Left hindlimb (tissue), 1 donor: ENCODE results near the gene MED10.

Source experiments
- DNase-seq: peaks from one replicate; pipeline ENCODE4 v3.0.0-alpha.2; 2018

The MED10 gene

DNA sequence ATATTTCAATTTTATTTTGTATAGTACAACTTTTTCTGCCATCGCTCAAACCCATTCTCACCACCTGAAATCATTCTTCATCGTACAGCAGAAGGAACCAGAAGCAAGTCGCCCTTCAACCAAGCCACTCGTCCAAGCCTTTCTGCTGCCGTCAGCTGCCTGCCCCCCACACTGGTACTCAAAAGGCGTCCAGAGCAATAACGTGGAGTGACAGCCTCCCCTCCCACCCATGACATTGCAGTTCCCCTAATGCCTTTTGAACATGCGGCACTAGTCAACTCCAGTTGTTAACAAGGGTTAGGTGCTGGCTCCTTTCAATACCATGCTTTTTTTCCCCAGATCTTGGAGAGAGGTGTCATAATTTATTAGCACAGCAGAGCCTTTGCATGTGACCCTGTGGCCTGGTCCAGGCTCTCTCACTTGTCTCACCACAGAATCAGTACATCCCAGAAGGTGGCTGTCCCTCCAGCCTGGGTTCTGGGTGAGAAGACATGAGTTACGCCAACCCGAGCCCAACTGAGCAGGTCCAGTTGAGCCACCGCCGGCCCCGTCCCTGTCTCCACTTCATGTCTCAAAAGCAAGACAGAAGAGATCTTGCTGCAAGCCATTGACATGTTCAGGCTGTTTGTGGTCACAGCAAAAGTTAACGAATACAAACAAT is 20.4 kb upstream of the MED10 start:
- DNase-seq = no peak

GRCh38 chr5:6397536-6398269 is 19.4 kb upstream of the MED10 start:
- DNase-seq = no peak

DNA sequence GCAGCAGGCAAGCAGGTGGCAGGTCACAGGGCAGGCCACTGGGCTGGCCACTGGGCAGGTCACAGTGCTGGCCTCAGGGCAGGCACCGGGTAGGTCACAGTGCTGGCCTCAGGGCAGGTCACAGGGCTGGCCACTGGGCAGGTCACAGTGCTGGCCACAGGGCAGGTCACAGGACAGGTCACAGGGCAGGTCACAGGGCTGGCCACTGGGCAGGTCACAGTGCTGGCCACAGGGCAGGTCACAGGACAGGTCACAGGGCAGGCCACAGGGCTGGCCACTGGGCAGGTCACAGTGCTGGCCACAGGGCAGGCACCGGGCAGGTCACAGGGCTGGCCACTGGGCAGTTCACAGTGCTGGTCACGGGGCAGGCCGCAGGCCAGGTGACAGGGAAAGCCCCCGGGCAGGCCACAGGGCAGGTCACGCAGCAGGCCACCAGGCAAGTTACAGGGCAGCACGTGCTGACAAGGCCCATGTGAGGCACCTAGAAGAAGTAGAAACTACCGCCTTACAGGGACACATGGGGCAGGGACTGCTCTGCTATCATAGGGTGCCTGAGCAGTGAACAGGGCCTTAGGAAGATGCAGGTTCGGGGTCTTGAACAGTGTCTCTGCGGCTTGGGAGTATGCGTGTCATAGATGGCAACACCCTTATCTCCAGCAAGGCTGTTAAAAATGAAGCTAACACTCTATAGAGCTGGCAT is 18.6 kb upstream of the MED10 start:
- no peak for DNase-seq

- no peak for DNase-seq
Measured at GRCh38 chr5:6396043-6396442, 17.7 kb upstream of the MED10 start.

- no peak for DNase-seq
Measured at GRCh38 chr5:6395621-6396020, 17.3 kb upstream of the MED10 start.

DNA sequence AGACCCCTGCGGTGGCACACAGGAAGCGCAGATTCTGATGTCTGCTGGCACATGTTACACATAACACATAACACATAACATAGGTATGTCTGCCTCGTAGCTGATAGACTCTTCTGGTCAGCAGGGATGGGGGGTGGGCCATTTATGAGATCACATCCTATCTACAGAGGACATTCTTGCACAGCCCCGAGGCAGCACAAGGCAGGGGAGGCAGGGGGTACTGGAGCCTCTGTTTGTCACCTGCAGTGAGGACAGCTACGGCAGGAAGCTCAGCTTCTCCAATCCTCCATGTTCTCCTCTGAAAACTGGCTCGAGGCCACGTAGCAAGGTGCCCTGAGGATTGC is 16.7 kb upstream of the MED10 start:
- no peak for DNase-seq

GRCh38 chr5:6394429-6395101 is 16.2 kb upstream of the MED10 start:
- DNase-seq = no peak

DNA sequence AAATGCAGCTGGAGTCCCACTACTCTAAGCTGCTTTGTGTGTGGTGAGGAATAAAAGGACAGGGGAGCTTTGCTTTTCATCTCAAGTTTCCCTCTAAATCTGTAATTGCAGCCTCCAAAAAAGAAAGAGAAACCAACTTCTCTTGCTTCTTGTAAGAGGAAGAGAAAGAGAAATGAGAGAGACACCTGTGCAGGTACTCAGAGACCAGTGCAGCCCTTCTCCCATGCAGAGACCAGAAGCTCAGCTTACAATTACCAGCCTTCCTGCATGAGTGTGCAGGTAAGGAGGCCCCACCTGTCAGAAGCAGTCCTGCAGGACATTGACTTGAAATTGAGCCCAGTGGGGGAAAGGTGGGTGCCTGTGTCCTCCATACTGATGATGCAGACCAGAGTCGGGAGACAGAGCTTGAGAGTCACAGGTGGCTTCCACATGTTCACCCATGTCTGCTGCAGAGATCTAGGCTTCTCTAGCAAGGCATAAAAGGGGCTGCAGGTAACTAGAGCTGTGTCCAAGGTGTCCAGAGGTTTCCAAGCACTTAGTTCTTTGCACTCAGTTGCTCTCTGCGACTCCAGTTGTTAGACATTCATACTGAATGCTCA is 15.3 kb upstream of the MED10 start:
- no peak for DNase-seq

DNA sequence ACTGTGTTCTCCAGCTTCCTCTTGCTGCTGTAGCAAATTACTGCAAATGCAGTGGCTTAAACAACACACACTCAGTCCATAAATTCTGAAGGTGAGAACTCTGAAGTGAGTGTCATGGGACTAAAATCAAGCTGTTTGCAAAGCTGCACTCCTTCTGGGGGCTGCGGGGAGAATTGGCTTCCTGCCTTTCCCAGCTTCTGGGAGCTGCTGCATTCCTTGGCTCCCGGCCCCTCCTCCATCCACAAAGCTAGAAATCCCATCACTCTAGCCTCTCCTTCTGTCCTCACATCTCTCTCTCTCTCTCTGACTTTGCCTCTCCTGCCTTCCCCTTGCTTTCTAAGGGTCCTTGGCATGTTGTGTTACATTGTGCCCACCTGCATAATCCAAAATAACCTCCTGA is 14.2 kb upstream of the MED10 start:
- DNase-seq = no peak

DNA sequence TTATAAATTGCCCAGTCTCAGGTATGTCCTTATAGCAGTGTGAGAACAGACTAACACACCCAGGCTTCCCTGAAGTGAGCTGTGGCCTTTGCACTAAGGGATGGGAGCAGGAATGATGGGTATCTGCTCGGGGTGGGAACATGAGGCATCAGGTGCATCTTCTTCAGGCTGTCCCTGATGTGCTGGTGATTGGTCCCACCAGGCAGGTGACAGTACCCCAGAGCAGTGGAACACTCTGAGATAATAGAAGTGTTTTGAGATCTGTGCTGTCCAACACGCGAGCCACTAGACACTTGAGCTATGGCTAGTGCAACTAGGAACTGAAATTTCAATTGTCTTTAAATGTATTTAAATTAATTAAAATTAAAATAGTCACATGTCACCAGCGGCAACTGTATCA is 12.8 kb upstream of the MED10 start:
- no peak for DNase-seq

- DNase-seq = no peak
Measured at GRCh38 chr5:6389946-6390530, 11.7 kb upstream of the MED10 start.

DNA sequence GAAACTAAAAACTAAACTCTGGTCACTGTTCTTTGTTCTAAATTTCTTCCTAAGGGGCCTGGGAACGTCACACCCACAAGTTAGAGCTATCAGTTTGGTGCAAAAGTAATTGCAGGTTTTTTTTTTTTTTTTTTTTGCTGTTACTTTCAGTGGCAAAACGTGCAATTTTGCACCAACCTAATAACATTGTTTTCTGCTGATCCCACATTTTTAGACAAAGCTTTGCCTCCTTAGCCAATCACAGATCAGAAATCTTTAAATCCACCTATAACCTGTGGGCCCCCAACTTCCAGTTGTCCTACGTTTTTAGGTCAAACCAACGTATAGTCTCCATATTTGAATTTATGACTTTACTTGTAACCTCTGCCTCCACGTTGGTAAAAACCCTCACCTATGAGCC is 11.1 kb upstream of the MED10 start:
- DNase-seq = no peak

DNA sequence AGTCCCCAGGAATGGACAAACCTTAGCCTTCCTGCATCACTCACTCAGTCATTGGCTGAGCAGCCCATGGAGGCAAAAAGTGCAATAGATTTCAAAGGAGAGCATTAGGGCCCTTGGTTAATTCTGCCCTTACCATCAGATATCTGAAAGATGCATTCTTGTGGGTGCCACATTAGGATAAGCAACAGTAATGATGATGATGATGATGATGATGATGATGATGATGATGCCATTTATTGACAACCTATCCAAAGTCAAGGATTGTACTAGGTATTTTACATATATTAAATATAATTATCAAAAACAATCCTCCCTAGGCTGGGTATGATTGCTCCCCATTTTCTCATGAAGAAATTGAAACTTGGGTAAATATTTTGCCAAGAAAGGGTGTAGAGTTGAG is 9.6 kb upstream of the MED10 start:
- no peak for DNase-seq

DNA sequence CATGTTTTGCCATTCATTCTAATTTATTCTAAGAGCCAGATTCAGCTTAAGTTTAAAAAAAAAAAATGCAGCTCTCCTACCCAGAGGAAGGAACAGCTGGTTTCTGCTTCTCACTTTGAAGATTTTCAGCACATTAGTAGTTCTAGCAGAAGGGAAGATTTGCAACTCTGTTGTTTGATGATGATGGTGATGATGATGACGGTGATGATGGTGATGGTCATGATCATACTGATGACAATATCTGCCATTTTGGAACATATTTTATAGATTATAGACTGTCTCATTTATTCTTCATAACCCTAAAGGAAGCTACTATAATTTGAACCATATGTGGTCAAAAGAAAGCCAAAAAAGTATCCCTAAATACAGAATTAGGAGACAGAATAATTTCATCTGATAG is 7.9 kb upstream of the MED10 start:
- DNase-seq = no peak

DNA sequence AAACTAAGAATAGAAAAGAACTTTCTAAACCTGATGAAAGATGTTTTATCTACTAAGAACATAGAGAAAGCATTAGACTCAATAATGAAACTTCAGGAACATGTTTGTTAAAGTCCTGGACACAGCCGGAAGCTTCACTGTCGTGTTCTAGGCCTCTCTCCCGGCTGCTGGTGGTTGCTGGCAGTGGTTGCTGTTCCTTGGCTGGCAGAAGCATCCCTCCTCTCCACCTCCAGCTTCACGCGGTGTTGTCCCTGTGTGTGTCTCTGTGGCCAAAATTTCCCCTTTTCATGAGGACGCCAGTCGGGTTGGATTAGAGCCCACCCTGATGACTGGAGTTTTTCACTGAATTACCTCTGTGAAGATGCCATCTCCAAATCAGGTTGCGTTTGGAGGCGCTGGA is 6.5 kb upstream of the MED10 start:
- DNase-seq = no peak

DNA sequence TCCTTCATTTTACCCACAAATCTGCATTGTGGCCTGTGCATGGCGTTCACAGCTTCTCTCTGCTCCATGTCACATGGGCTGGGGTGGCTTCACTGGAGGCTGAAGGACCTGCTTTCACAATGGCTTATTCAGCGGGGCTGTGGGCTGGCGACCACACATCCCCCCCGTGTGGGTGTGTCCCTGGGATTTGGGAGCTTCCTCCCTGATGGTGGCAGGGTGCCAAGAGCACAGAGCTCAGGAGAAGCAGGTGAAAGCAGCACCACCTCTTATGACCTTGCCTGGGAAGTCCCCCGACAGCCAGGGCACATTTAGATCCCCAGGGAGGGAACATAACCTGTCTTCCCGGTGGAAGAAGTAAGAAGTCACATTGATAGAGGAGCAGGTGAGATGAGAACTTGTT is 5.0 kb upstream of the MED10 start:
- no peak for DNase-seq

- DNase-seq = no peak
Measured at GRCh38 chr5:6379246-6379645, 899 bp upstream of the MED10 start.

GRCh38 chr5:6378766-6379103 is 388 bp upstream of the MED10 start:
- DNase-seq = no peak

GRCh38 chr5:6377582-6377904 is 804 bp downstream of the MED10 start:
- no peak for DNase-seq

GRCh38 chr5:6376974-6377520 is 1.3 kb downstream of the MED10 start:
- DNase-seq = no peak

GRCh38 chr5:6373081-6373846 is 5.1 kb downstream of the MED10 start:
- DNase-seq = no peak
